WTC11 (cell line): Measurements from ENCODE around the gene COQ2. TPM values are rescaled to one million over a fixed set of nuclear protein-coding genes. Genes with fewer than 3 reads are reported as not detected.

Source experiments
- ATAC-seq: fragments of 200-7000 bp; cut with Tn5 transposase; 2 replicates; pipeline ENCODE4 v1.10.0; 2021; ENCODE audit warnings: mild to moderate bottlenecking, moderate library complexity
- CTCF ChIA-PET: fragments of 300-600 bp; sonication (Branson Sonifier 250); formaldehyde crosslinking; loops from one replicate; lab custom pipeline; 2021; ENCODE audit warnings: antibody characterized with exemption; lab: Charles Lee
- POLR2A ChIA-PET: fragments of 350-600 bp; sonication (Branson Sonifier 250); formaldehyde crosslinking; loops from one replicate; lab custom pipeline; 2021; ENCODE audit warnings: antibody characterized with exemption; lab: Charles Lee
- DNase-seq: peaks from one replicate; pipeline ENCODE4 v3.0.0; 2021; ENCODE audit warnings: low spot score
- H3K27ac Mint-ChIP-seq: 2 replicates; pipeline ENCODE4 v1.8.0; 2021; ENCODE audit warnings: mixed read lengths
- H3K27me3 Mint-ChIP-seq: 2 replicates; pipeline ENCODE4 v1.8.0; 2021; ENCODE audit warnings: low read depth, mild to moderate bottlenecking, moderate library complexity, mixed read lengths
- H3K36me3 Mint-ChIP-seq: 2 replicates; pipeline ENCODE4 v1.8.0; 2021; ENCODE audit warnings: mixed read lengths
- H3K4me1 Mint-ChIP-seq: 2 replicates; pipeline ENCODE4 v1.8.0; 2022; ENCODE audit warnings: mixed read lengths
- H3K4me3 Mint-ChIP-seq: 2 replicates; pipeline ENCODE4 v1.8.0; 2021; ENCODE audit warnings: mild to moderate bottlenecking, moderate library complexity, mixed read lengths
- H3K9me3 Mint-ChIP-seq: 2 replicates; pipeline ENCODE4 v1.8.0; 2021; ENCODE audit warnings: mixed read lengths
- ATF6 ChIP-seq: sonication (generic); formaldehyde crosslinking; IDR thresholded peaks from 2 replicates; pipeline ENCODE4 v1.8.1; 2023; ENCODE audit warnings: mild to moderate bottlenecking, missing genetic modification reagents
- CREB1 ChIP-seq: sonication (generic); formaldehyde crosslinking; IDR thresholded peaks from 2 replicates; pipeline ENCODE4 v1.8.0; 2023; ENCODE audit warnings: mild to moderate bottlenecking, missing genetic modification reagents
- CTCF ChIP-seq: fragments of 200-600 bp; IDR thresholded peaks from 2 replicates; pipeline ENCODE4 v1.8.0; 2022; ENCODE audit warnings: antibody characterized with exemption
- ELF4 ChIP-seq: sonication (generic); formaldehyde crosslinking; IDR thresholded peaks from 2 replicates; pipeline ENCODE4 v1.8.1; 2022; ENCODE audit warnings: low read depth, mild to moderate bottlenecking, moderate library complexity, missing genetic modification reagents
- EMX1 ChIP-seq: fragments of 250-450 bp; sonication (Bioruptor Pico); IDR thresholded peaks from 2 replicates; pipeline ENCODE4 v1.8.0; 2021; ENCODE audit warnings: mild to moderate bottlenecking
- FOXJ3 ChIP-seq: sonication (generic); formaldehyde crosslinking; IDR thresholded peaks from 2 replicates; pipeline ENCODE4 v1.9.0; 2021; ENCODE audit warnings: missing genetic modification reagents, mild to moderate bottlenecking, borderline replicate concordance
- FOXK1 ChIP-seq: sonication (generic); formaldehyde crosslinking; IDR thresholded peaks from 2 replicates; pipeline ENCODE4 v1.8.0; 2022; ENCODE audit warnings: mild to moderate bottlenecking, moderate library complexity, missing genetic modification reagents
- JAZF1 ChIP-seq: fragments of 250-450 bp; sonication (Bioruptor Pico); IDR thresholded peaks from 2 replicates; pipeline ENCODE4 v1.9.0; 2021; ENCODE audit warnings: moderate library complexity, mild to moderate bottlenecking, inconsistent platforms
- KAT7 ChIP-seq: sonication (generic); formaldehyde crosslinking; IDR thresholded peaks from 2 replicates; pipeline ENCODE4 v1.8.1; 2023; ENCODE audit warnings: missing genetic modification reagents, mild to moderate bottlenecking, borderline replicate concordance
- MAX ChIP-seq: sonication (generic); formaldehyde crosslinking; IDR thresholded peaks from 2 replicates; pipeline ENCODE4 v1.8.0; 2022; ENCODE audit warnings: mild to moderate bottlenecking, missing genetic modification reagents
- MYBL2 ChIP-seq: sonication (generic); formaldehyde crosslinking; IDR thresholded peaks from 2 replicates; pipeline ENCODE4 v1.8.1; 2023; ENCODE audit warnings: mild to moderate bottlenecking, moderate library complexity, missing genetic modification reagents
- NFYB ChIP-seq: sonication (generic); formaldehyde crosslinking; conservative IDR thresholded peaks from 2 replicates; pipeline ENCODE4 v1.8.0; 2022; ENCODE audit warnings: low read depth, missing genetic modification reagents
- NR3C1 ChIP-seq: sonication (generic); formaldehyde crosslinking; conservative IDR thresholded peaks from 2 replicates; pipeline ENCODE4 v1.8.1; 2023; ENCODE audit warnings: low read depth, mild to moderate bottlenecking, missing genetic modification reagents
- RELA ChIP-seq: sonication (generic); formaldehyde crosslinking; IDR thresholded peaks from 2 replicates; pipeline ENCODE4 v1.8.1; 2022; ENCODE audit warnings: missing genetic modification reagents, mild to moderate bottlenecking, borderline replicate concordance
- STAT6 ChIP-seq: sonication (generic); formaldehyde crosslinking; conservative IDR thresholded peaks from 2 replicates; pipeline ENCODE4 v1.8.1; 2023; ENCODE audit warnings: mild to moderate bottlenecking, low read depth, missing genetic modification reagents, moderate library complexity
- TCF7 ChIP-seq: sonication (generic); formaldehyde crosslinking; IDR thresholded peaks from 2 replicates; pipeline ENCODE4 v1.8.0; 2022; ENCODE audit warnings: mild to moderate bottlenecking, low read depth, missing genetic modification reagents, moderate library complexity
- TP53 ChIP-seq: sonication (generic); formaldehyde crosslinking; IDR thresholded peaks from 2 replicates; pipeline ENCODE4 v1.8.1; 2023; ENCODE audit warnings: mild to moderate bottlenecking, missing genetic modification reagents
- USF1 ChIP-seq: sonication (generic); formaldehyde crosslinking; IDR thresholded peaks from 2 replicates; pipeline ENCODE4 v1.8.0; 2022; ENCODE audit warnings: mild to moderate bottlenecking, missing genetic modification reagents
- USF2 ChIP-seq: sonication (generic); formaldehyde crosslinking; IDR thresholded peaks from 2 replicates; pipeline ENCODE4 v1.8.1; 2023; ENCODE audit warnings: mild to moderate bottlenecking, missing genetic modification reagents, moderate library complexity
- ZMAT4 ChIP-seq: fragments of 250-450 bp; sonication (Bioruptor Pico); IDR thresholded peaks from 2 replicates; pipeline ENCODE4 v1.9.0; 2021; ENCODE audit warnings: mild to moderate bottlenecking
- ZNF121 ChIP-seq: sonication (generic); formaldehyde crosslinking; IDR thresholded peaks from 2 replicates; pipeline ENCODE4 v1.8.0; 2023; ENCODE audit warnings: missing genetic modification reagents
- ZNF263 ChIP-seq: sonication (generic); formaldehyde crosslinking; IDR thresholded peaks from 2 replicates; pipeline ENCODE4 v1.8.1; 2022; ENCODE audit warnings: low read depth, mild to moderate bottlenecking, moderate library complexity, missing genetic modification reagents
- ZNF317 ChIP-seq: sonication (generic); formaldehyde crosslinking; IDR thresholded peaks from 2 replicates; pipeline ENCODE4 v1.8.1; 2023; ENCODE audit warnings: low read depth, mild to moderate bottlenecking, moderate library complexity, missing genetic modification reagents, borderline replicate concordance
- ZNF423 ChIP-seq: fragments of 250-450 bp; sonication (Bioruptor Pico); IDR thresholded peaks from 2 replicates; pipeline ENCODE4 v2.1.2; 2022; ENCODE audit warnings: mild to moderate bottlenecking, moderate library complexity
- ZNF671 ChIP-seq: fragments of 250-450 bp; sonication (Bioruptor Pico); IDR thresholded peaks from 2 replicates; pipeline ENCODE4 v1.8.0; 2021; ENCODE audit warnings: mild to moderate bottlenecking
- ZSCAN18 ChIP-seq: fragments of 250-450 bp; sonication (Bioruptor Pico); IDR thresholded peaks from 2 replicates; pipeline ENCODE4 v2.1.2; 2022; ENCODE audit warnings: mild to moderate bottlenecking, moderate library complexity
- total RNA-seq: library from RNA; stranded (reverse); gene quantifications from 3 replicates; pipeline ENCODE4 v1.2.3, GENCODE V29; 2021

The COQ2 gene
- total RNA-seq, 1 experiment from 2014 or later, result 21.6 TPM

GRCh38 chr4:83269256-83269655 is 15.3 kb downstream of the COQ2 start (continued):
- no peak for TF ChIP-seq STAT6 (CRISPR knock-in tag)
- TF ChIP-seq USF2 (CRISPR knock-in tag), result no peak
- TF ChIP-seq MAX (CRISPR knock-in tag), result no peak
- no peak for TF ChIP-seq ZNF423 (CRISPR knock-in tag)
- TF ChIP-seq ZSCAN18, result no peak
- TF ChIP-seq CREB1 (CRISPR knock-in tag), result no peak
- no peak for TF ChIP-seq ELF4 (CRISPR knock-in tag)
- TF ChIP-seq EMX1 (CRISPR knock-in tag), result no peak

GRCh38 chr4:83268491-83268890 is 16.1 kb downstream of the COQ2 start:
- Mint-ChIP-seq H3K36me3 (peaks cover 4% of the 10 kb centered on the region), H3K4me3 (no peak overlapping the region), H3K27me3 (no peaks in the 10 kb centered on the region), H3K27ac (no peak overlapping the region), H3K9me3 (no peaks in the 10 kb centered on the region), H3K4me1 (no peaks in the 10 kb centered on the region)
- CTCF ChIA-PET, result interaction anchor here (1.0 kb wide), 1 partner anchor 16 kb away, joined by 3 read pairs; the partner anchor contains the start of gene COQ2
- no peak for ATAC-seq
- no peak for TF ChIP-seq FOXJ3
- TF ChIP-seq FOXK1 (CRISPR knock-in tag), result no peak
- no peak for TF ChIP-seq ZNF121 (CRISPR knock-in tag)
- TF ChIP-seq RELA (CRISPR knock-in tag), result no peak
- no peak for TF ChIP-seq TP53 (CRISPR knock-in tag)
- no peak for TF ChIP-seq ATF6 (CRISPR knock-in tag)
- no peak for TF ChIP-seq TCF7
- no peak for TF ChIP-seq ZNF671
- no peak for TF ChIP-seq MYBL2
- TF ChIP-seq ZMAT4 (CRISPR knock-in tag), result no peak
- TF ChIP-seq KAT7, result no peak
- TF ChIP-seq MAX (CRISPR knock-in tag), result no peak
- no peak for TF ChIP-seq ZNF263 (CRISPR knock-in tag)
- TF ChIP-seq ZNF423 (CRISPR knock-in tag), result no peak
- TF ChIP-seq CTCF, result no peak
- TF ChIP-seq NFYB (CRISPR knock-in tag), result no peak
- no peak for TF ChIP-seq USF1 (CRISPR knock-in tag)
- no peak for TF ChIP-seq JAZF1
- no peak for TF ChIP-seq NR3C1 (CRISPR knock-in tag)
- TF ChIP-seq ZNF317 (CRISPR knock-in tag), result no peak
- no peak for DNase-seq
- POLR2A ChIA-PET, result no interaction called here
